GM21367 (cell line): ENCODE results near the gene CYP46A1.
A peak's percentile ranks its signal among the peaks of the same experiment; 100 is the strongest.

Source experiments
- ATAC-seq: cut with Tn5 transposase; IDR thresholded peaks from one replicate; pipeline ENCODE4 v1.9.1; 2021; ENCODE audit not compliant: unreplicated experiment

CYP46A1 gene

DNA sequence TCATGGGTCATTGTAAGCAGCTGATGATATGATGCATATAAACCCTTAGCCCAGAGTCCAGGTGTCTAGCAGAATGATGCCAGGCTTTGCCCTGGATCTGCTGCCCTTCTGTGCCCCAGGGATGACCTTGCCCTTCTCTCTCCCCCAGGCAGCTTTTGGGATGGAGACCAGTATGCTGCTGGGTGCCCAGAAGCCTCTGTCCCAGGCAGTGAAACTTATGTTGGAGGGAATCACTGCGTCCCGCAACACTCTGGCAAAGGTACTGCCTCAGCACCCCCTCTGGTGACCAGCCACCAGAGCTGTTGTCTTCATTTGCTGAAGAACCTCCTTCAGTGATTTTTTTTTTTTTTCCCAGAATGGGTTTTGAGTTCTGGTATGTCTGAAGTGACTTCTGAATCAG lies 23.3 kb downstream of the CYP46A1 start:
- no peak for ATAC-seq

DNA sequence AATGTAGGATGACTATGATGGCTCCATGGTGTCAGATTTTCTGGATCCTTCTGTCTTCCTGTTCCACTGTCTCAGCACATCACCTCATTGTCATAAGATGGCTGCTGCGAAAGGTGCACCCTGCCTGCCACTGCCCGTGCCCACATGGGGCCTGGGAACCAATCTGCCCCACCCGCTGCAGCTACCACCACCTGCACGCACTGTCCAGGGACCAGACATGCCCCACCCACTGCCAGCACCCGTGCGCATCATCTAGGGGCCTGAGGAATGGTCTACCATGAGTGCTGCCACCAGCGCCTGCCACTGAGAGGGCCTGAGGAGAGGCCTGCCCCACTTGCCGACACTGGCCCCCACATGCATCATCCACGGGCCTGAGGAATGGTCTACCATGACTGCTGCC lies 23.8 kb downstream of the CYP46A1 start:
- no peak for ATAC-seq

DNA sequence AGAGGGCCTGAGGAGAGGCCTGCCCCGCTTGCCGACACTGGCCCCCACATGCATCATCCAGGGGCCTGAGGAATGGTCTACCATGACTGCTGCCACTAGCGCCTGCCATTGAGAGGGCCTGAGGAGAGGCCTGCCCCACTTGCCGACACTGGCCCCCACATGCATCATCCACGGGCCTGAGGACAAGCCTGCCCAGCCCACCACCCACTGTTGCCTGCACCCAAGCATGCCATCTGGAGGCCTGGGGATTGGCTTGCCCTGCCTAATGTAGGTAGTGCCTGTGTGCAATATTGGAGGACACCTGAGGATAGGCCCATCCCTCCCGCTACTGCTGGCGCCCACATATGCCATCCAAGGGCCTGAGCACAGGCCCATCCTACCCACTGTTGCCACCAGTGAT lies 24.4 kb downstream of the CYP46A1 start:
- no peak for ATAC-seq

DNA sequence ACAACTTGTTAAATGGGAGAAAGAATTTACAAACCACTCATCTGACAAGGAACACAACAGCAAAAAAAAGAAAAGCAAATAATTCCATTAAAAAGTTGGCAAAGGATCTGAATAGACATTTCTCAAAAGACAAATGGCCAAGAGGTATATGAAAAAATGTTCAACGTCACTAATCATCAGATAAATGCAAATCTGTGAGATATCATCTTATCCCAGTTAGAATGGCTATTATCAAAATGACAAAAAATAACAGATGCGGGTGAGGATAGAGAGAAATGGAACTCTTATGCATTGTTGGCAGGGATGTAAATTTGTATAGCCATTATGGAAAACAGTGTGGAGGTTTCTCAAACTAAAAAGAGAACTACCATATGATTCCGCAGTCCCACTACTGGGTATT lies 29.9 kb downstream of the CYP46A1 start:
- ATAC-seq, result no peak

DNA sequence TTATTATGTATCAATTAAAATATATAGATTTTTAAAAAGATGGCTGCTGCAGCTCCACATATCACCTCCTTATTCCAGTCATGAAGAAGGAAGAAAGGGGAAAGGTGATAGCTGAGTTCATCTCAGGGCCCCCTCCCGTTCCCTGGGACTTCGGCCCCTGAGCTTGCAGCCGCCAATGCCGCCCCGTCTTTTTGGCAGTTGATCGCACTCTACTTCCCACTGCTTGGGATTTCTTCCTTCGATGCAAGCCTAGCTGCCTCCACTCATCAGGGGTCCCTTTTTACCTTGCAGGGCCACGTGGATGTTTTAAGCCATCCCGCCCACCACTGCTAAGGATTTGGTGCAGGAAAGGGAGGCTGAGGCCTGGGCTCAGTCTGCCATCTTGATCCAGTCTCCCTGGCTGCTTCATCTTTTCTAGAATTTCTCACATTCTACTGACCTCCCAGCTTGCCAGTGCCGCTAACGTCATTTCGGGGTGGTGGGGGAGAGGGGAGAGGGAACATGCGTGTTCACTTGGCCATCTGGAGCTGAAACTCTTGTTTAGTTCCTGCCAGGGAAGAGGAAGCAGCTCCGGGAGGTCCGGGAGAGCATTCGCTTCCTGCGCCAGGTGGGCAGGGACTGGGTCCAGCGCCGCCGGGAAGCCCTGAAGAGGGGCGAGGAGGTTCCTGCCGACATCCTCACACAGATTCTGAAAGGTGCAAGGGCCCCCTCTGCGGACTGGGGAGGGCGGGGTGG lies 31.3 kb downstream of the CYP46A1 start:
- no peak for ATAC-seq

DNA sequence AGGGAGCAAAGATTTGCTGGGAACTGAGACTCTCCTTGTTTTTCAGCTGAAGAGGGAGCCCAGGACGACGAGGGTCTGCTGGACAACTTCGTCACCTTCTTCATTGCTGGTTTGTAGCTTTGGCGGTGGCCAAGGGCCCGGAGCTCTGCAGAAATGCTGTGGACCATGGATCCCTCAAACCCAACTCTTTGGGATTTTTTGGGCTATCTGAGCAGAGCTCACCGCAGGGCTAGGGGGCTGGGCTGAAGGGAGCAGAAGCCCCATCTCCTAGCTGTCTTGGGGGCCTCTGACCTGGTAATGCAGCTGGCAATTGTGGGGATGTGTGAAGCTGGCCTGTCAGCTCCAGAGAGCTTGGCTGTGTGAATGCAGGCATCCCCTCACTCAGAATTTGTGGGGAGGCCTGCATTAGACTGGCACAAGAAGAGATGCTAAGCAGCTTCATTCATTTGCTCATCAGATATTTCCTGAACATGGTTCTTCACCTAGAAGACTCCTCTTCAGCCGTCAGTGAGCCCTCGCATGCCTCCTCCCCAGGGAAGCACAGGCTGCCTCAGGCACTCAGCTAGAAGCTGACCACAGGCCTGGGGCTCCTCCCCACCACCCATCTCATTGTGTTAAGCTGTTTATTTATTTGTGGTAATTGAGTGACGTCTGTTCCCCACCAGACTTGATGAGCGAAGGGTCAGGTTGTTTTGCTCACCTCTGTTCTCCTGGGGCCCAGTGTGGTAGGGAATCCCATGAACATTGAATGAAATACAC lies 32.2 kb downstream of the CYP46A1 start:
- ATAC-seq, result no peak

DNA sequence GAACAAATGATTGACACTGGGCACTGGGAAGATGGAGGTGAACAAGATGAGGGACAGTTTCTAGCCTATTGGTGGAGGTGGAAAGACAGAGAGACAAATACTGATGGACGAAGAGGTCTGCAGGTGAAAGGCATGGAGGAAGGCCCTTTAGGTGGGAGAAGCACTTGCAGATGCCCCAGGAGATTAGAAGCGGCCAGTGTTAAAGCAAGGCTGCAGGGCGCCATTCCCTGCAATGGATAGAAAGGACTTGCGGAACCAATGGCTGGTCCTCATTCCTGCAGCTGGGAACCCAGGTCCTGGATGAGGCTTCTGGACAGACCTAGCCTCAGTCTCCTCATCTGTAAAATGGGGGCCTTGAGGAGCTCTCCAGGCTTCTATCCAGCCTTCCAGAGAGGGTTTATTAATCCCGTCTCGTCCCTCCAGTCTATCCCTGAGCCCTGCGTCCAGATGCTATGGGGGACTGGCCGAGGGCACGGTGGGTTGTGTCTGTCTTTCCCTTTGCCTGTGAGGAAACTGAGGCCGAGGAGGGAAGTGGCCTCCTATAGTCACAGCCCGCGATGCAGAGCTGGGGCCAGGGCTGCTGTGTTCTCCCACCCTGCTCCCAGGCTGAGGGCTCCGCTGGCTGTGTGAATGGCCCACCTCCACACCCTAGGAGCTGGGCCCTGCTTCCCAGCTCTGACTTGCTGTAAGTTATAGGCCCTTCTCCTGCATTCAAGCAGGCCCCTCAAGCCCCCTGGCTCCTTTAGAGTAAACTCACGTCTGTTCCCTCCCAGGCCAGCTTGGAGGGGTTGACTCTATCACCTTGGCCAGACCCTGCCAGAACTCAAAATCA lies 33.0 kb downstream of the CYP46A1 start:
- no peak for ATAC-seq

DNA sequence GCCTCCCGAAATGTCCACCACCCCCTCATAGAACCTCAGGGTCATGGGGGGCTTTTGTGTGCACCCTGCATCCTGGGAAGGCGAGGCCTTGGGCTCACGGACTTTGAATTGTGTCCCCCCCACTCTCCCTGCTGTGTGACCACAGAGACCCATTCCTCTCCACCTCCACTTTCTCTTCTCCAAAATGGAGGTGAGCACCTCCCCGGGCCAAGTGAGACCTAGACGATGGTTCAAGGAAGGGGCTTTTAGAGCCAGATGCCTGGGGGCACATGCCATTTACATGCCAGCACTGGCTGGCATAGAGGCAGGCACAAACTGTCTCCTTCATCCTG lies 33.5 kb downstream of the CYP46A1 start:
- ATAC-seq, result no peak

DNA sequence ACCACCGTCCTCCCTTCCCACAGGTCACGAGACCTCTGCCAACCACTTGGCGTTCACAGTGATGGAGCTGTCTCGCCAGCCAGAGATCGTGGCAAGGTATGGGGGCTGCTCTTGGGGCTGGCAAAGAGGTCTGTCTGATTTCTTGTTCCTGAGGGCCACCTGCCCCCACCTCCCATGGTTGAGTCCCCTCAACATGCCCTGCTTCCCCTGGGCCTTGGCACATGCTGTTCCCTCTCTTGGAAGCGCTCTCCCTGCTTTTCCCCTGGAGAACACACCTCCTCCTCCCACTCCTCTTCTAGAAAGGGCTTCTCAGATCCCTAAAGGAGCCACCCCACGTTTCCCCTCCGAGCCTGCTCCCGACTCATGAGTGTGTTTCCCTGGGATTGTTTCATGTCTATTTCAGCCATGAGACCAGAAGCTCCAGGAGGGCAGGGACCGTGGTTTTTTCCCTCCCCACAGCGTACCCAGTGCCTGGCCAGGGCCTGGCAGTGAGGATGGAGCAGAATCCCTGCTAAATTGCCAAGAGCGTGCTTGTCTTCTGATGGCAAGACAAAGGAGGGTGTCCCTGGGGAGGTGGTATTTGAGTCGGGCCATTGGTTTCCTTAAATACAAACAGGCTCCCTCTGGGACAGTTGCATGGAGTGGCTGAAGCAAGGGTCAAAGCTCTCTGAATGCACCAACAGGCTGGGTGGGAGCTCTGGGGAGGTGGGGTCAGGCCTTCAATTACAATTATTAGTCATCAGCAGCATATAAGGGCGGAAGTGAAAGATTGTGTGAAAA lies 34.1 kb downstream of the CYP46A1 start:
- peak; percentile 98 for ATAC-seq

DNA sequence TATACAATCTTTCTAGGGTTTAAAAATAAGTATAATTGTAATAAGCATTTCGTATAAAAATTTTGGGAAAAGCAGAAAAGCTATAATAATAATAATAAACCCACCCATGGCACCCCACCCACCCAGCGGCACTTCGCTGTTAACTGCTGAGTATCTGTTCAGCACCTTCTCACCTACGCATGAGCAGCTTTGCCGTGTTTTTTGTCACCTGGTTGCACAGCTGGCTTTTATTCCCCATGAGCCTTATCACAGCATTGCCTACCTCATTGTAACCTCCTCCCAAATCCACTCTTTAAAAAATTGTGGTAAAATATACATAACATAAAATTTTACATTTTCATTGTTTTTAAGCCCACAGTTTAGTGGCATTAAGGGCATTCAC lies 34.7 kb downstream of the CYP46A1 start:
- peak; percentile 50 for ATAC-seq

DNA sequence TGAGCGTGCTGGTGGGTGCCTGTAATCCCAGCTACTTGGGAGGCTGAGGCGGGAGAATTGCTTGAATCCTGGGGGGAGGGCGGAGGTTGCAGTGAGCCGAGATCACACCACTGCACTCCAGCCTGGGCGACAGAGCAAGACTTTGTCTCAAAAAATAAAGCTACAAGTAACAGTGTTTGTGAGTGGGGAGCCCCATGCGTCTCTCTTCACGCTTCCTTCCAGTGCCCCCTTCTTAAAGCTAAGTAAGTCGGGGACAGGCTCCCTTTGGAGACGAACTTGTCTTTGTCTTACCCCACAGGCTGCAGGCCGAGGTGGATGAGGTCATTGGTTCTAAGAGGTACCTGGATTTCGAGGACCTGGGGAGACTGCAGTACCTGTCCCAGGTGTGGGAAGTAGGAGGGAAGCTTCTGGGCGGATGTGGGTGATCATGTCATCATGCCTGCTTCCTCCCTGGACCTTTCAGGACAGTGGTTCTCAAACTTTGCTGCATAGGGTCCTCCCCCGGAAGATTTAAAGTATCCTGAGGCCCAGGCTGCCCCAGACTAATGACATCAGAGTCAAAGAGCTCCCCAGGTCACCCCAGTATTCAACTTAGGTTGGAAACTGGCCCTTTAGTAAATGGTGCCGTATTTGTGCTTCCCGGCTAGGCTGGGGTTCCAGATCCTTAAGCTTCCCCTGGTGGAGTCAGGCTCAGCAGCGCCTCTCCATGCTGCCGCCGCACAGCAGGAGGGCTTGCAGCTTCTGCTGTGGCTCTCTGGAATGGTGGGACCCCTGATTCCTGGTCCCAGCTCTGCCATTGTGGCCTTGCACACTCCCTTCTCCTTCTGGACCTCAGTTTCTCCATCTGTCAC lies 37.1 kb downstream of the CYP46A1 start:
- ATAC-seq, result no peak

DNA sequence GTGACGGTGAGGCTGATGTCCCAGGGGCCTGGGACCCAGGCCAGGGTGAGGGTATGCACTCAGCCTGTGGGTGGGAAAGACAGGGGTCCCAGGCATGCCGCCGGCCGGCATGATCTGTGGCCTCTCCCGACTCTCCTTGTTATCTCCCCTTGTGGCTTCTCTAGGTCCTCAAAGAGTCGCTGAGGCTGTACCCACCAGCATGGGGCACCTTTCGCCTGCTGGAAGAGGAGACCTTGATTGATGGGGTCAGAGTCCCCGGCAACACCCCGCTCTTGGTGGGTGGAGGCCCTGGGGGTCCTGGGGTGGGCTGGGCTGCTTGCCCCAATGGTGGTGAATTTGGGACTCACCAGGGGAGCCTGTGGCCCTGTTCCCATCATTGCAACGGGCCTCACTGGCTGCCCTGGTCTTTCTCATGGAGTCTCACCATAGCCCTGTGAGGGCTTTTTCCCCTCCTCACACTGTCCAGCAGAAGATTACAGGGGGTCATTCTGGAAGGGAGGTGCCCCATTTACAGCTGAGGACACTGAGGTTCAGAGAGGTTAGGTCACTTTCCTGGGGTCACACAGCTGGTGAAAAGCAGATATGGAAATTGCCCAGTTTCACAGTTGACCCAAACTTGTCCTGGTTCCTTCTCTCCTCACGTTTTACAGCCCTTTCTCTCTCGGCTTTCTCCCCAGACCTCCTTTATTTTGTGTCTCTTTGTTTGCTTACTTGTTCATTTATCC lies 37.9 kb downstream of the CYP46A1 start:
- no peak for ATAC-seq

DNA sequence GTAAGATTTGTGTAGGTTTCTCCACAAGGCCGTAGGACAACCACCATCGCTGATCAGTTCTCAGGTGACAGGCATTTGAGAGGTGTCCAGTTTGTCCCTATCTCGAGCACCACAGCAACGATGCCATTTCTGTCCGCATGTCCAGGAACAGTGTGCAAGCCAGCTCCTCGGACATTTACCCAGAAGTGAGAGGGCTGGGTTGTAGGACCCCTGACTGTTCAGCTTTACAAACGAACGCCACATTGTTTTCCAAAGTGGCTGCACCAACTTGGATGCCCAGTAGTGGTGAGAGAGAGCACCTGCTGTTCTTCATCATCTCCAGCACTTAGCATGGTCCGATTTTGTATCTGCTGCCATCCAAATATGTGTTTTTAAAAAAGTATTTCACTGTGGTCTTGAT lies 38.6 kb downstream of the CYP46A1 start:
- ATAC-seq, result no peak

DNA sequence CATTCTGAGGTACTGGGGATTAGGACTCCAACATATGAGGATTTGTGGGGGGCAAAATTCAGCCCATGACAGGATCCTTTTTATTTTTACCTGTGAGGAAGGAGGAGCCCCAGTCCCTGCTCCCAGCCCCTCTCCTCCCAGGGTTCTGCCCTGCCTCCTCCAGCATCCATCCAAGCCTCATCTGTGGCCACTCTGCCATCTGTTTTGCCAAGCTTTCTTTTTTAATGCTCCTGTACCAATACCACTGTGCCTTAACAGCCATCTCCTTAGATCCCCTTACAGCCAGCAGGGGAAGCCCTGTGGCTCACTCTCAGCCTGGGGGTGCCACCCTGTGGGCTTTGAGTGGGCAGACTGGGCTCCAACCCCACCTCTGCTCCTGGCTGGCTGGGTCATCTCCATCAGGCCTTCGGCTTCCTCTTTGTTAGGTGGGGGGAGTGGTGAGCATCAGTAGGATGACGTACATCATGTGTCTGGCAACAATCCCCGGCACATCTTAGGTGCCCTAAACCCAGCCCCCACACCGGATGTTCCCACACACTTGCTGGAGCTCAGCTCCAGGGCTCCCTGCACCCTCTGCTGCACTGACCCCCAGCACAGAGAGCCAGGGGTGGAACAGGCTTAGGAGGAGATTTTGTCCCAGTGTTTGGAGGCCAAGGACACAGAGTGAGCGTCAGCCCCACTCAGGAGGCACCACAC lies 40.2 kb downstream of the CYP46A1 start:
- no peak for ATAC-seq

DNA sequence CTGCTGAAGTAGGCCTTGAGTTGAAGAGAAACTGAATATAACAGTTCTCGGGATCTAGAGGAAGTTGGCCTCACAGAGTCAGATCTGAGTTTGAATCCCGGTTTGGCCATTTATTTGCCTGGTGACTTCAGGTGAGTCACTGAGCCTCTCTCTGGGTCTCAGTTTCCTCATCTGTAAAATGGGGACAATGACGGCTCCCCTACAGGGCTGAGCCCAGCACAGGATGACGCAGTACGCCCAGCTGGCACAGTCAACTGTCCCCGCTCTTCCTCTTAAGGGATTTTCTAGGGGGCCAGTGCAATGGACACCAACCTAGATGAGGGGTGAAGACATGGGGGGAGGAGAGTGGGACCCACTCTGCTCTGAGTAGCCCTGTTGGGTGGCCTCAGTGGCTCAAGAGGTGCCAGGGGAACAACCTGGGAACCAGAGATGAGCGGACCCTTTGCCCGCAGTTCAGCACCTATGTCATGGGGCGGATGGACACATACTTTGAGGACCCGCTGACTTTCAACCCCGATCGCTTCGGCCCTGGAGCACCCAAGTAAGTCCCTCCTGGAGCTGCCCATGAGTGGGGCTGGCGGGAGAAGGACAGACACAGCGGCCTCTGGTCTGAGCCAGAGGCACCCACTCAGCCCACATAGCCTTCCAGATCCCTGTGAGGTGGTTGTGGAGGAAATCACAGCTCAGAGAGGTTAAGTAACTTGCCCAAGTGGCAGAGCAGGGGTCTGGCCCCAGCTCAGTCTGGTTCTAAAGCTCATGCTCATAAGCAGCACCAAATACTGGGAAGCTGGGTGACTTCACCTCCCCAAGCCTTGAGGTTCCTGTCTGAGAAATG lies 41.1 kb downstream of the CYP46A1 start:
- no peak for ATAC-seq

DNA sequence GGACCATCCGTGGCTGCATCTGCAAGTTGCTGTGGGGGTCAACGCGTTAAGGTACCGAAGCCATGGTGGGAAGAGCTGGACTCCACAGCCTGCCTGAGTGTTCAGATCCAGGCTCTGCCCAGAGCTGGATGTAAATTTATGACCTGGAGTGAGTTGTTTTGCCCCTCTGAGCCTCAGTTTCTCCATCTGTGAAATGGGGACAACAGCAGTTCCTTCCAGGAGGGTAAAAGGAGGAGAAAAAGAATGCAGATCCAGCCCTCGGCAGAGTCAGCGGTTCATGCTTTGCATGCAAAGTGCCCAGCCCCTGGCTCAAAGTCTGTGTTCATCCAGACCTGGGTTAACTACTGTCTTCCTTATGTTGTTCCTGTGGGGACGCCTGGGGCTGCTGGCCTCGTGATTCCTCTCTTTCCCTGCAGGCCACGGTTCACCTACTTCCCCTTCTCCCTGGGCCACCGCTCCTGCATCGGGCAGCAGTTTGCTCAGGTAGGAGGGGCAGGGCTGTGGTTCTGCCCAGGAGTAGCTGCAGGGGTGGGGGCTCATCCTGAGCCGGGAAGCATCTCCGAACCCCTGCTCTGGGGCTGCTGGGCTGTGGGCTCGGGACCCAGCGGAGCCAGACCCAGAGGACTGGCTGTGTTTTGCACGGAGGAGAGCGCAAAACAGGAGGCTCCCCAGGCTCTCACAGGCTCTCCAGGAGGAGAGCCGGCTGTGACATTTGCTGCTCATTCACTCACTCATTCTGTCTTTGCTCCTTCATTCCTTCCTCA lies 41.9 kb downstream of the CYP46A1 start:
- ATAC-seq, result no peak

DNA sequence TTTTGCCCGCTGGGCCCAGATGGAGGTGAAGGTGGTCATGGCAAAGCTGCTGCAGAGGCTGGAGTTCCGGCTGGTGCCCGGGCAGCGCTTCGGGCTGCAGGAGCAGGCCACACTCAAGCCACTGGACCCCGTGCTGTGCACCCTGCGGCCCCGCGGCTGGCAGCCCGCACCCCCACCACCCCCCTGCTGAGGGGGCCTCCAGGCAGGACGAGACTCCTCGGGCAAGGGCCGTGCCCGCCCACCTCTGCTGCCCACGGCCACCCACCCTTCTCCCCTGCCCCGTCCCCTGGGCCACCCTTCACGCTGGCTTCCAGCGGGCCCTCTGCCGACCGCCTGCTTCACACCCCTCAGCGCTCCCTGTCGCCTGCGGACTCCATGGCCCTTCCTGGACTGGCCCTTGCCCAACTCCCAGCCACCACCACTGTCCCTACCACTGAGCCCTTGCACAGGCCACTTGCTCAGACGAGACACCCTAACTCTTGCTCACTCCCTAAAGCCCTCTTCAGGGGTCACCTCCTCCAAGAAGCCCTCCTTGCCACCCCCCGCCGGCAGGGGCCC lies 42.5 kb downstream of the CYP46A1 start:
- ATAC-seq, result no peak
